Fibroblast of skin of scalp (primary cell): ENCODE data around the gene FCRL4.
"Not testable (repeated sequence)": the region's sequence is repeated elsewhere in the genome, so short reads cannot be mapped to it uniquely, and the experiment has no call there.

Experiments
- DNase-seq: peaks from one replicate; pipeline ENCODE4 v3.0.0-alpha.2; 2013

Gene FCRL4

GRCh38 chr1:157551694-157552693 lies 45.9 kb downstream of the FCRL4 start, which contains the start of gene FCRL5:
FCRL5 (minus strand) TSS chr1:157552515; CDS start chr1:157552362, 153 bp downstream.
- no peak for DNase-seq

GRCh38 chr1:157548081-157548480 lies 49.8 kb downstream of the FCRL4 start:
- not testable (repeated sequence) for DNase-seq

GRCh38 chr1:157542676-157543075 lies 55.2 kb downstream of the FCRL4 start:
- no peak for DNase-seq

- DNase-seq: no peak
These were observed 57.0 kb downstream of the FCRL4 start for GRCh38 chr1:157540852-157541251.

- no peak for DNase-seq
These were observed 57.6 kb downstream of the FCRL4 start for GRCh38 chr1:157540160-157540748.

- DNase-seq: no peak
These were observed 58.3 kb downstream of the FCRL4 start for GRCh38 chr1:157539568-157539967.

GRCh38 chr1:157532569-157532968 lies 65.3 kb downstream of the FCRL4 start:
- DNase-seq: no peak

GRCh38 chr1:157523774-157524493 lies 74.0 kb downstream of the FCRL4 start:
- DNase-seq: no peak
